Endodermal cell (in vitro differentiated cells): Measurements from ENCODE around the gene OLFML3. TPM values are rescaled to one million over a fixed set of nuclear protein-coding genes. Genes with fewer than 3 reads are reported as not detected.

ENCODE experiments used
- DNase-seq: peaks from one replicate; pipeline ENCODE4 v3.0.0-alpha.2; 2017
- H3K27ac ChIP-seq: 2 replicates; pipeline ENCODE4 v1.5.1; 2013; ENCODE audit warnings: mild to moderate bottlenecking, low read depth, low read length, moderate library complexity
- H3K27me3 ChIP-seq: 2 replicates; pipeline ENCODE4 v1.6.1; 2013; ENCODE audit warnings: mild to moderate bottlenecking, low read length, moderate library complexity; ENCODE audit not compliant: insufficient read depth, control insufficient read depth, poor library complexity, severe bottlenecking
- H3K36me3 ChIP-seq: 2 replicates; pipeline ENCODE4 v1.7.0; 2013; ENCODE audit warnings: mild to moderate bottlenecking, low read length, moderate library complexity; ENCODE audit not compliant: control insufficient read depth, insufficient read depth
- H3K4me1 ChIP-seq: one replicate; pipeline ENCODE4 v1.7.0; 2013; ENCODE audit warnings: low read length; ENCODE audit not compliant: control insufficient read depth, insufficient read depth
- H3K4me3 ChIP-seq: 2 replicates; pipeline ENCODE4 v1.5.1; 2013; ENCODE audit warnings: mild to moderate bottlenecking, low read length, moderate library complexity
- H3K9ac ChIP-seq: 2 replicates; pipeline ENCODE4 v1.6.1; 2013; ENCODE audit warnings: mild to moderate bottlenecking, low read length, moderate library complexity; ENCODE audit not compliant: poor library complexity, severe bottlenecking; ENCODE audit errors: extremely low read depth
- H3K9me3 ChIP-seq: 2 replicates; pipeline ENCODE4 v1.6.1; 2013; ENCODE audit warnings: mild to moderate bottlenecking, low read length, moderate library complexity; ENCODE audit not compliant: control insufficient read depth
- H3K27ac Mint-ChIP-seq: 2 replicates; pipeline ENCODE4 v1.8.0; 2020; ENCODE audit warnings: mixed read lengths
- H3K27me3 Mint-ChIP-seq: 2 replicates; pipeline ENCODE4 v1.8.0; 2021; ENCODE audit warnings: mild to moderate bottlenecking, mixed read lengths; ENCODE audit not compliant: insufficient read depth
- H3K36me3 Mint-ChIP-seq: 2 replicates; pipeline ENCODE4 v1.8.0; 2020; ENCODE audit warnings: low read depth, mixed read lengths
- H3K4me1 Mint-ChIP-seq: 2 replicates; pipeline ENCODE4 v1.8.0; 2020; ENCODE audit warnings: mixed read lengths
- H3K4me3 Mint-ChIP-seq: 2 replicates; pipeline ENCODE4 v1.8.0; 2020; ENCODE audit warnings: mild to moderate bottlenecking, moderate library complexity, mixed read lengths
- H3K9me3 Mint-ChIP-seq: 2 replicates; pipeline ENCODE4 v1.8.0; 2020; ENCODE audit warnings: mild to moderate bottlenecking, mixed read lengths
- WGBS, 2 experiments: methylation state at CpG; one replicate each; pipeline versions ENCODE4 v1.1.5 to v1.1.7; 2013; ENCODE audit warnings: missing lambda C conversion rate in 2 of 2, mixed read lengths in 1 of 2; ENCODE audit not compliant: insufficient coverage in 1 of 2, insufficient read length in 1 of 2; 5-methylcytosine and 5-hydroxymethylcytosine counted together
- long read RNA-seq, 4 experiments: library from polyadenylated mRNA in 2 of 4; library from RNA in 1 of 4; library from capped mRNA in 1 of 4; stranded (forward) in 3 of 4; unstranded in 1 of 4; transcript quantifications; one replicate each; pipeline ENCODE4 v2.0.0, GENCODE V29; 2020 to 2021; ENCODE audit warnings: inconsistent platforms in 1 of 4
- polyA plus RNA-seq, 2 experiments: library from polyadenylated mRNA; stranded (reverse); fragments of 50-300 nt; gene quantifications; one replicate each; pipeline ENCODE4 v1.2.3, GENCODE V29; 2013
- total RNA-seq, 2 donors: library from RNA; stranded (reverse); fragmentation: NEBNext Ultra II Directional in 1 of 2; extraction: Animal tissue kit (Norgen Biotek cat#: 25700) in 1 of 2; gene quantifications; 2 replicates in 1 of 2; 3 replicates in 1 of 2; pipeline ENCODE4 v1.2.1, GENCODE V29; 2021
- TF ChIP-seq, protein P1 (sequence below): fragments of 200-600 bp; sonication (generic); conservative IDR thresholded peaks from 2 replicates; pipeline ENCODE4 v1.5.0; 2021; ENCODE audit warnings: antibody characterized with exemption, mild to moderate bottlenecking

The OLFML3 gene
- 10 to 100 TPM in 1 of 2 donors, 1 to 10 TPM in 1; 4.3 to 14.8 TPM for total RNA-seq
- 17.4 TPM for polyA plus RNA-seq (2013, experiment 1 of 2)
- polyA plus RNA-seq (2013, experiment 2 of 2) = 10.1 TPM
- long read RNA-seq, experiment 1, partial matches to known transcripts = 0 of 1 reads
- long read RNA-seq, experiment 1, other reads (novel, unspliced or antisense) = 0 of 1 reads
- long read RNA-seq, experiment 2, partial matches to known transcripts = 1 of 3 reads
- long read RNA-seq, experiment 2, other reads (novel, unspliced or antisense) = 0 of 3 reads
- long read RNA-seq, experiment 3, transcript OLFML3-201 (3 exons, 1,780 nt) = major isoform, 64 of 68 reads
- long read RNA-seq, experiment 3, partial matches to known transcripts = 1 of 68 reads
- long read RNA-seq, experiment 3, other reads (novel, unspliced or antisense) = 3 of 68 reads
- long read RNA-seq, experiment 4, transcript OLFML3-201 (3 exons, 1,780 nt) = major isoform, 6 of 7 reads
- long read RNA-seq, experiment 4, partial matches to known transcripts = 0 of 7 reads
- long read RNA-seq, experiment 4, other reads (novel, unspliced or antisense) = 0 of 7 reads

DNA sequence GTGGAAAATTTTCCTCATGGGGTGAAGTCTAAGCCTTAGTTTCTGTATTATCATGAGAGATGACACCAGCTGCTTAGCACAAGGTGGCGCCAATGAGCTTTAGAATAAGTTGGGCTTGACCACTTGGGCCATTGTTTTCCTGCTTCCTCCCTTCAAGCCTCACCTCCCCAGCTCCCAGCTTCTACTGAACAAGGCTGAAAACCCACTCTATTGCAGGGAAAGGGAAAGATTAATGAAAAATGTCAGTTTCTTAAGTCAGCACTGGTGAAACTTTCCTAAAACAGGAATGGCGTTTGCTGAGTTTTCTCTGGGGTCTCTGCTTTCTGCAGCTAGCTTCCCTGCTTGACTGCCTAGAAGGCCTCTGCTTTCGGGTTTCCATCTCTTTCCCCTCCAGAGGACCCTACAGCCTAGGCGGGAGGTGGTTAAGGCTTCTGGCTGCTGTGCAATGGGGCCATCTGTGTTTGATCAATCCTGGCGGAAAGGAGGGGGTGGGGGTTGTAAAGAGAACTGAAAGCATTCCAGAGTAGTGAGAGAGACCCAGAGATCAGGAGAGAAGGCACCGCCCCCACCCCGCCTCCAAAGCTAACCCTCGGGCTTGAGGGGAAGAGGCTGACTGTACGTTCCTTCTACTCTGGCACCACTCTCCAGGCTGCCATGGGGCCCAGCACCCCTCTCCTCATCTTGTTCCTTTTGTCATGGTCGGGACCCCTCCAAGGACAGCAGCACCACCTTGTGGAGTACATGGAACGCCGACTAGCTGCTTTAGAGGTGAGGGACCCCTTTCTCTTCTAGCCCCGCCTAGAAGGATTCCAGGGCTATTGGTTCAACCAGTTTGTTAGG lies at the start of gene OLFML3:
Gene OLFML3 (plus strand): TSS at position 612 of the 840 bp plus-strand sequence. CDS start 43 bp downstream, at position 655.
- TF ChIP-seq, protein P1, sequence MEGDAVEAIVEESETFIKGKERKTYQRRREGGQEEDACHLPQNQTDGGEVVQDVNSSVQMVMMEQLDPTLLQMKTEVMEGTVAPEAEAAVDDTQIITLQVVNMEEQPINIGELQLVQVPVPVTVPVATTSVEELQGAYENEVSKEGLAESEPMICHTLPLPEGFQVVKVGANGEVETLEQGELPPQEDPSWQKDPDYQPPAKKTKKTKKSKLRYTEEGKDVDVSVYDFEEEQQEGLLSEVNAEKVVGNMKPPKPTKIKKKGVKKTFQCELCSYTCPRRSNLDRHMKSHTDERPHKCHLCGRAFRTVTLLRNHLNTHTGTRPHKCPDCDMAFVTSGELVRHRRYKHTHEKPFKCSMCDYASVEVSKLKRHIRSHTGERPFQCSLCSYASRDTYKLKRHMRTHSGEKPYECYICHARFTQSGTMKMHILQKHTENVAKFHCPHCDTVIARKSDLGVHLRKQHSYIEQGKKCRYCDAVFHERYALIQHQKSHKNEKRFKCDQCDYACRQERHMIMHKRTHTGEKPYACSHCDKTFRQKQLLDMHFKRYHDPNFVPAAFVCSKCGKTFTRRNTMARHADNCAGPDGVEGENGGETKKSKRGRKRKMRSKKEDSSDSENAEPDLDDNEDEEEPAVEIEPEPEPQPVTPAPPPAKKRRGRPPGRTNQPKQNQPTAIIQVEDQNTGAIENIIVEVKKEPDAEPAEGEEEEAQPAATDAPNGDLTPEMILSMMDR = peak; percentile 83
- Mint-ChIP-seq H3K4me1 (peaks cover 40% of the 10 kb centered on the region), H3K4me3 (peak within 1 kb of the TSS; percentile 50), H3K27me3 (peaks cover 46% of the 10 kb centered on the region), H3K9me3 (no peaks in the 10 kb centered on the region), H3K27ac (peak within 1 kb of the TSS; percentile 97), H3K36me3 (peaks cover 22% of the 10 kb centered on the region)
- peaks cover 3% of the 10 kb centered on the region for H3K9me3 ChIP-seq
- H3K27ac ChIP-seq = peak within 1 kb of the TSS; percentile 62
- H3K27me3 ChIP-seq = peaks cover 21% of the 10 kb centered on the region
- DNase-seq = peak; percentile 93
- H3K36me3 ChIP-seq = peaks cover 16% of the 10 kb centered on the region
- WGBS, 2 experiments = 23 to 27% methylated on average over 3 to 13 of the region's 13 CpGs
- H3K4me3 ChIP-seq = peak within 1 kb of the TSS; percentile 2
- H3K9ac ChIP-seq = peak within 1 kb of the TSS; percentile 12
- H3K4me1 ChIP-seq = peaks cover 14% of the 10 kb centered on the region

DNA sequence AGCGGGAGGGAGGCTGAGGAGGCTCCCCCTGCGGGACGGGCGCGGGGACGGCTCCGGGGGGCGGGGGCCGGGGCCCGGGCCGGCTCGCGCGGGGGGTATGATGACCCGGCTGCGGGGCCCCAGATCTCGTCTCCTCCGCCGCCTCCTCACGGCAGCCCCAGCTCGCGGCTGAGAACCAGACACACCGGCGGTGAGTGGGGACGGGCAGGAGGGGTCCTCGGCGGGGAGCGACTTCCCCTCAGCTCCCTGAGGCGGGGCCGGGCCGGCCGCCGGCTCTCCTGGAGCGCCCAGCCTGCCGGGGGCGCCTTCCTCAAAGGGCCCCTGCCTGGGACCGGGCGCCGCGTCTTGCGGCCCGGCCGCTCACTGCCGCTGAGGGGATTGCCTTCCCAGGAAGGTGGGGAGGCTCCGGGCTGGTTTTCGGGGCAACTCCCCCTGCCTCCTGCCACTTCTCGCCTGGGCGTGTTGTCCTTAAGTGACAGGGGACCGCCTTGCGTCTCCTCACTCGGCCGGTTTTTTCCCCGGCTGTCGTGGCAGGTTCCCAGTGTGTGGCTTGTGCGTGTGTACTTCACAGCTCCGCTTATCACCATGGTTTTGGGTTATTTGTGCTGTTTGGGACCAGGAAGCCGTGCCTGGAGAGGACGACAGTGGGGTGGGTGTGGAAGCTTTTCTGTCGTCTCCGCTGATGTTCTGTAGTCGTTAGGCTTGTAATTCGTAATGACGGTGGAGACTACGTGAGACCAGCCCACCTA lies 49.4 kb upstream of the OLFML3 start:
- no peak for DNase-seq
- Histone ChIP-seq H3K9me3 (no peaks in the 10 kb centered on the region), H3K27me3 (peaks cover 3% of the 10 kb centered on the region), H3K9ac (peak overlapping the region; percentile 86), H3K36me3 (no peaks in the 10 kb centered on the region), H3K27ac (peak overlapping the region; percentile 68), H3K4me3 (peak overlapping the region; percentile 96), H3K4me1 (peaks cover 8% of the 10 kb centered on the region)
- TF ChIP-seq, protein P1 = peak; percentile 45
- peak overlapping the region; percentile 88 for H3K4me3 Mint-ChIP-seq
- no peaks in the 10 kb centered on the region for H3K36me3 Mint-ChIP-seq
- peak overlapping the region; percentile 79 for H3K27ac Mint-ChIP-seq
- WGBS, 2 experiments = 0% methylated on average over 13 to 64 of the region's 64 CpGs
- H3K27me3 Mint-ChIP-seq = peaks cover under 1% of the 10 kb centered on the region
- H3K9me3 Mint-ChIP-seq = no peaks in the 10 kb centered on the region
- H3K4me1 Mint-ChIP-seq = peaks cover 35% of the 10 kb centered on the region
